ENCODE data around the gene GALNT2. TPM values are rescaled to one million over a fixed set of nuclear protein-coding genes. Genes with fewer than 3 reads are reported as not detected.

Gene GALNT2
- total RNA-seq, 1 donor from 2014 or later, result 49.4 TPM

- no peak for DNase-seq
Observed at GRCh38 chr1:230170622-230171021, 103.6 kb downstream of the GALNT2 start.

GRCh38 chr1:230171356-230172015 lies 104.4 kb downstream of the GALNT2 start:
- no peak for DNase-seq

DNA sequence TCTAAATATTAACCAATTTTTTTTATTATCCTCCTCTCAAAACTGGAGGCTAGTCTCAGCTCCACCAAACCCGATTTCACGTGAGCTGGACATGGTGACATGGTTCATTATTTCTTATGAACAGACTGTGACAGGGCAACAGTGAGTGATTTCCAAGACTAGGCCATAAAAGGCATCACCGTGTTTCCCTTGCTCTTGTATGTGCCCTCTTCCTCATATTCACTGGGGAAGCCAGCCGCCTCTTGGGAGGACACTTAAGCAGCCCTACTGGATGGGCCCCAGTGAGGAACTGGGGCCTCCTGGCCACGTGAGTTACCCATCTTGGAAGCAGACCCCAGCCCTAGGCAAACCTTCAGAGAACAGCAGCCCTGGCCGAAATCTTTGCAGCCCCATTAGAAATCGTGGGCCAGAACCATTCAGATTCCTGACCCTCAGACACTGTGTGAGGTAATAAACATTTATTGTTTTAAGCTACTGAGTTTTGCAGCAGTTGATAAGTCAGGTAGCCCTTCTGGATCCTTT lies 105.0 kb downstream of the GALNT2 start:
- no peak for DNase-seq

DNA sequence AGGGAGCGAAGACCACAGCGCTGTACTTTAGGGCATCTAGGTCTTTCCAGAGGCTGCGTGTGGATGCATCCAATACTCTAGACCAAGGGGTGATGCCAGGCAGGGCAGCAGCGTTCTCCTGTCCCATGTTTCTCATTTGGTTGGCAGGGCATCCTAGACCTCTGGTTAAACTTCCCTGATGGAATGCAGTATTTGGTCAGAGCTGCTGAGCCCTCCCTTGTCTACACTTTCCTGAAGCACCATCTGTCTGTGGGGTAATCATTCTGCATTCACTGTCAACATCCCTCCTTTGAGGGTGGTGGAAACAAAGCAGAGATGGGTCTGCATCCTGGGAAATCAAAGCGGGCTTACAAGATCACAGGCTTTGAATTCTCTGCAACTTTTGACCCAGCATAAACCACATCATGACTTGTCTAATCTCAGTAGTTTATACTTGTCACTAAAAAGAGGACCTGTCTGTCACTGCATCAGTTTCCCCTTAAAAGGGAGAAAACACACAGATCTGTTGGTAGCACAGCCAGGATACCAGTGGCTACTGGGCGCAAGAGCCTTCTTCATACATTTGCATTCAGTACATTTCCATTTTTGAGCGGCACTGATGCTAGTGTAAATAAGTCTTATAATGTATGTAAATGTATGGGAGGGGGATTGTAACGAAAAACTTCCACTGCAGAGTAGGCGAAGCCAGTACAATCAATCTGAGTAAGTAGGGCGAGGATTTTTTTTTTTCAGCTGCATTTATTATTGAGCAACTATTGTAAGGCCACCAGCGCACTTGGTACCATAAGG lies 106.3 kb downstream of the GALNT2 start:
- DNase-seq, result no peak

GRCh38 chr1:230174041-230174440 lies 107.0 kb downstream of the GALNT2 start:
- no peak for DNase-seq

- DNase-seq, result no peak
Observed at GRCh38 chr1:230174471-230175162, 107.6 kb downstream of the GALNT2 start.

- no peak for DNase-seq
Observed at GRCh38 chr1:230175163-230175747, 108.2 kb downstream of the GALNT2 start.

DNA sequence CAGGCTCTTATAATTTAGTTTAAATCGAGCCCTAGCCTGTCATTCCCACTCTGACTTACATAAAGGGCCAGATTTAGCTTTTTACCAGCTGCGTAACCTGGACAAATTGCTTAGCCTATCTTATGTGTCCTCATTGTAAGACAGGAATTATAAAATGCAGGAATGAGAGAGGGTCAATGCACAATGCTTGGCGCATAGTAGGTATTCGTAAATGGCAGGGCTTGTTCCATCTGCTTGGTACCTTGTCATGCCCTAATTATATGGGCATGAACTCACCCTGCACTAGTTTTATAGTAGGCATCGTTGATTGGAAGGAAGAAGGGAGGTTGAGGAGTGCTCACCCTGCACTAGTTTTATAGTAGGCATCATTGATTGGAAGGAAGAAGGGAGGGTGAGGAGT lies 108.8 kb downstream of the GALNT2 start:
- DNase-seq, result no peak

- no peak for DNase-seq
Observed at GRCh38 chr1:230176326-230176725, 109.3 kb downstream of the GALNT2 start.

GRCh38 chr1:230176871-230177411 lies 109.9 kb downstream of the GALNT2 start:
- peak; percentile 47 for DNase-seq

DNA sequence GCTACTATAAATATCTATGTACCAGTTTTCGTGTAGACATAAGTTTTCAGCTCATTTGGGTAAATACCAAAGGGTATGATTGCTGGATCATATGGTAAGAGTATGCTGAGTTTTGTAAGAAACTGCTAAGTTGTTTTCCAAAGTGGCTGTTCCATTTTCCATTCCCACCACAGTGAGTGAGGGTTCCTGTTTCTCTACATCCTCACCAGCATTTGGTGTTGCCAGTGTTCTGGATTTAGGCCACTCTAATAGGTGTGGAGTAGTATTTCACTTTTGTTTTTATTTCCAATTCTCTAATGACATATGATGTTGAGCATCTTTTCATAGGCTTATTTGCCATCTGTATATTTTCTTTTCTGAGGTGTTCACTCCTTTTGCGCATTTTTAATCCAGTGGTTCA lies 112.2 kb downstream of the GALNT2 start:
- no peak for DNase-seq

- DNase-seq, result no peak
Observed at GRCh38 chr1:230185076-230186001, 118.3 kb downstream of the GALNT2 start.

DNA sequence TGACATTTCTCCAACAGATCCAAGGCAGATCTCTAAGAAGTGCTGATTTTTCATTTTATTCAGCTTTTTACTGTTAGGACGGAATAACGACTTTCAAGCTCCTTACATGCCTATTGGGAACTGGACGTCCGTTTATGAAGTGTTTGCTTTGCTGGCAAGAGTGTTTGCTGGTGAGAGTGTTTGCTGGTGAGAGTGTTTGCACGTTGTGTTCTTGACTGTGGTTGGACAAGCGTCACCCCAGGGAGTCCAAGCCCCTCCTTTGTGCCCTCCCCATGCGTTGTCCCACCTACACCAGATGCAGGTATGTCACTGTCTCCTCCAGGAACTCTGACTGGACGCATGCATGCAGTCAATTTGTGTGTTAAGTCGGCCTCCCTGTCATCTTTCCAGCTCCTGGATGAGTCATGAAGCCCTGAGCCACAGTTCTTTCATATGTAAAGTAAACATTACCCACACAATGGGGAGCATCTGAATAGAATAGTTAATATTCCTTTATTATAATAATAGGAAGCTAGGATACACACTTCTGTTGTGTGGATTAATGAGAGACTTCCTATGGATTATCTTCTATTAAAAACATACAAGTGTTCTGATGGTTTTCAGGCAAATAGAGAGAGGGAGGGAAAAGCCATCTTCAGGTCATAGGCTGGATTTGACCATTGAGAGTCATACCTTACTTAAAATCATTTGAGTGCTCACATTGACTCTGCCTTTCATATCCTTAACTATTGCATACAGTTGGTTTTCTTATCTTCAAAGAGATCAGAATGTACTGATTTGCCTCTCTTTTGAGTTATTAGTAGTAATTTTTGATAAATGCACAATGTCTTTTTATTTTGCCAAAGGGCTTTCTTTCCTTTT lies 119.2 kb downstream of the GALNT2 start:
- DNase-seq, result peak; percentile 90

DNA sequence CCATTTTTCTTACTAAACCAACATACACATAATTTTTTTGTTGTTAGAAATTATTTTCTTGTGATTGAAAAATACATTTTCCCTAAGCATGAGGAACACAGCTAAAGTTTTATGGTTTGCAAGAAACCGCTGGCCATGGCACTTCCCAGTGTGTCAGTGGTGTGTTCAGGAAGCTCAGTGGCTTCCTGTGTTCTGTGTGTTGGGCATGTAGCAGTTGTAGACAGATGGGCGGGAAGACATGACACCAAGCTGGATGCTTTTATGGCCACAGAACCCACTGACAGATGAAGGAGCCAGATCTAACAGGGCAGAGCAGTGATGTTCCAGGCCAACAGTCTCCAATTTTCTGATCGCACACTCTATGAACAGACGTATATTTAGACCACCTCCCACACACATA lies 119.8 kb downstream of the GALNT2 start:
- peak; percentile 35 for DNase-seq

GRCh38 chr1:230187290-230187689 lies 120.3 kb downstream of the GALNT2 start:
- DNase-seq, result no peak

DNA sequence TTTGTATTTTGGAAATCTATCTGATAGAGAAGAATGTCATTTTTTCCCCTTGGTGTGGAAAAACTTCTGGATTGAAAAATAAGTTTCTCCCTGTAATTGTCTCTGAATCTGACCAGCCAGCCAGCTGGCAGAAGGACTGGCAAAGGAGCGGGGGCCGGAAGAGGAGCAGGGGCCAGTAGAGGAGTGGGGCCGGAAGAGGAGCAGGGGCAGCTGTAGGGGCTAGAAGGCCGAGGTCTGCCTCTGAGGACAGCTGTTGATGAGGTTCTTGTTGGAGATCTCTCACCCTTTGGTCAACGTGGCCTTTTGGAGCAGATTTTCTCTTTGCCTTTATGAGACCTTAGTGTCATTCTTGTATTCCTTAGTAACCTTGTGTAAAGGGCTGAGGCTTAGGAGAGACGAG lies 121.8 kb downstream of the GALNT2 start:
- DNase-seq, result no peak

DNA sequence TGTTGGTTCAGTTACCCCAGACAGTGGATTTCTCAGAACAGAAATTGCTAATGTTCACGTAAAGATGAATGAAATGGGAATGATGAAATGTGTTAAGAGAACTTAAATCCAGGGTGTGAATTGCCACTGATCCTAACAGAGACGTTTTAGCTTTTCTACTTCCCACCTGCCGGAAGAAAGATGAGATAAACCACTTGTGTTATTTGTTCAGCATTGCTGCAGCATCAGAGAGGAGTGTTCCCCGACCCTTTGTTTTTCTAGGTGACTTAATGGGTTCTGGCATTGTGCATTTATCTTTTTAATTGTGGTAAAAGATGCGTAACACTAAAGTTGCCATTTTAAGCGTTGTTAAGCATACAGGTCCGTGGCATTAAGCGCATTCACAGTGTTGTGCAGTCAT lies 122.3 kb downstream of the GALNT2 start:
- DNase-seq, result no peak

GRCh38 chr1:230189824-230190223 lies 122.8 kb downstream of the GALNT2 start:
- no peak for DNase-seq

DNA sequence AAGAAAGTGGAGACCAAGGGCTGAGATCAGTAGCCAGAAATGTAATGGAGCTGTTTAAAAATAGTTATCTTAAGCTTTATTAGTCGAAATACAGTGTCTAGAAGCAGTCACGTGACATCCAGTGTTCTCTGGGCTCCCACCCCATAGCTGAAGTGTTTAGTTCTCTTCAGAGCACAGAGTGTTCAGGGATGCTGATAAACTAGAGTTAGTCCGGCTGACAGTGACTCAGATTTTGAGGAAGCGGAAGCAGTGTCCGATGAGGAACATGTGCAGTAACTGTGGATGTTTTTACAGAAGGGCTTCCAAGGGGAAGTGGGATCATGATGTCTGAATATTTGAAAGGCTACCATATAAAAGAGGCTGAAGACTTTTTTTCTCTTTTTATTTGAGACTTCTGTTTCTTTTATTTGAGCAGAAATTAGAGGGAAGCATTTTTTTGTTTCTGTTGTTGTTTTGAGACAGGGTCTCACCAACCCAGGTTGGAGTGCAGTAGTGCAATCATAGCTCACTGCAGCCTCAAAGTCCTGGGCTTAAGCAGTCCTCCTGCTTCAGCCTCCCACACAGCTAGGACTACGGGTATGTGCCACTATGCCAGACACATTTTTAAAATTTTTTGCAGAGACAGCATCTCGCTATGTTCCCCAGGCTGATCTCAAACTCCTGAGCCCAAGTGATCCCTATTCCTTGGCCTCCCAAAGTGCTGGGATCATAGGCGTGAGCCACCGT lies 124.2 kb downstream of the GALNT2 start:
- peak; percentile 86 for DNase-seq

GRCh38 chr1:230191855-230192254 lies 124.8 kb downstream of the GALNT2 start:
- no peak for DNase-seq

Data from dermis blood vessel endothelial cell (primary cell).